HG03432 (cell line): ENCODE data around the gene KCNH1.

Experiments
- ATAC-seq: cut with Tn5 transposase; IDR thresholded peaks from one replicate; pipeline ENCODE4 v1.9.1; 2021; ENCODE audit warnings: mild to moderate bottlenecking, moderate library complexity; ENCODE audit not compliant: unreplicated experiment

The KCNH1 gene

GRCh38 chr1:210932104-210932503, 201.8 kb downstream of the KCNH1 start:
- ATAC-seq: no peak

DNA sequence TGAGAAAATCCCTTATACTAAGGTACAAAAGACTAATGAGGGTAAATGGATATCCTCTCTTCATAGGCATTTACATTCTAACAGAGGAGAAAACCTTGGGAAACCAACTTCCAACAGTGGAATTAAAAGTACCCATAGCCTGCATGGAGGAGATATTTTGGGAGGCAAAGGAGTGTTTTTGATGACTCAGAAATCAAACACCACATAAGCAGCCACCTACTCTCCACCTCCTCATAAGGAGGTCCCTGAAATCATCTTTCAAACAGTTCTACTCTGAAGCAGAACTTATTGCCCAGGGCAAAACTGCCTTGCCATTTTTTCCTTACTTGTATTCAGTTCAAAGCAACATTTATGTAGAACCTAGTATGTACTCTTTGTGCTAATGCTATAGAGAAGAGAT, 211.3 kb downstream of the KCNH1 start:
- ATAC-seq: no peak

- no peak for ATAC-seq
Measured at GRCh38 chr1:210920716-210921694, 212.9 kb downstream of the KCNH1 start.

DNA sequence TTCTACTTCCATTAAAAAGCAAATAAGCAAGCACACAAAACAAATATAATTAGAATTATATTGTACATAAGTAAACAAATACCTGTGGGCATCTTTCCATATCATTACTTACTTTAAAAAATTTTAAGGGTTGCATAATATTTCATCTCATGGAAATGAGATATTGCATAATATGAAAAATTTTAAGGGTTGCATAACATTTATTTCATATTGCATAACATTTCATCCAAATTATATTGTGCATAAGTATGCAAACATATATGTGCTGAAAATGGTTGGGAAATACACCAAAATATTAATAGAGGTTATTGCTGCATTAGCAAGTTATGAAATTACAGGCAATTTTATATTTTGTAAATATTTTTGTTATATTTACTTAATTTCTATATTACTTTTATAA, 213.7 kb downstream of the KCNH1 start:
- ATAC-seq: no peak

GRCh38 chr1:210918893-210919292, 215.1 kb downstream of the KCNH1 start:
- no peak for ATAC-seq

- ATAC-seq: no peak
Measured at GRCh38 chr1:210917560-210918169, 216.3 kb downstream of the KCNH1 start.

DNA sequence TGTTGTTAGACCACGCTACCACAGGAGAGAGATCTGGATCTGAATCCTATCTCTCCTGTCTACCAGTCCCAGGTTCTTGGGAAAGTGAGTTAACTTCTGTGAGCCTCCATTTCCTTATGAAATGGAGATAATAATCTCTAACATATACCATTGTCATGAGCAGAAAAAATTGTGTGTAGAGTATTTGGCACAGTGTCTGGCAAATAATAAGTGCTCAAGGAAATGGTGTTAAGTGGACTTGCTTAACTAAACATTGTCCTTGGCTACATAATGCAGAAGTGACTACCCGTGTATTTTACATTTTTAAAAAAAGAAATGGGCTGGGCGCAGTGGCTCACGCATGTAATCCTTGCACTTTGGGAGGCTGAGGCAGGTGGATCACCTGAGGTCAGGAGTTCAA, 217.4 kb downstream of the KCNH1 start:
- no peak for ATAC-seq

DNA sequence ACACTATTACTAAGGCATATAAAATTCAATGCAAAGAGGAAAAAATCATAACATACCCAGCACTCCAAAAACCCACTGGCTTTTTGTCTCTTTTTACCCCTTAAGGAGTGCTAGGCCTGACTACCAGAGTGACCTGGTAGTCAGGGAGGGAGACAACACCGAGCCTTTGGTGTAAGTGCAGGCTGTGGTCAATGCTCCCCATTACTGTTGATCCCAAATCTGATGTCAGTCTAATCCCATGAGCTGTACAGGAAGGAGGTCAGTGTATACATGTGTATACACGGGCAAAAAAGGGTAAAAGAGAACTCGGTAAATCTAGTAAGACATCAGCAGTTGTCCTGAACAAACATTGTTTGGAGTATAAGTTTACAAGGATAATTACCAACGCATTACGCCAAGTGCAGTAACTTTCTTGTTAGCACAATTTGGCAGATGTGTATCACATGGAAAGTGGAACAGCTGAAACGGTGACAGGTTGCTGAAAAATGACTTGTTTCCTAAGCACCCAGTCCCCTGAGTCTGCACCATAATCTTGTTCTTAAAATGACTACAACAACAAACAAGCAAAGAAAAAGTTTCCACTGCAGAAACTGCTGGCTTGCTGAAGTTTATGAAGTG, 217.9 kb downstream of the KCNH1 start:
- ATAC-seq: no peak

- ATAC-seq: no peak
Measured at GRCh38 chr1:210912752-210913151, 221.2 kb downstream of the KCNH1 start.

- no peak for ATAC-seq
Measured at GRCh38 chr1:210910020-210910575, 223.8 kb downstream of the KCNH1 start.

- no peak for ATAC-seq
Measured at GRCh38 chr1:210908791-210909190, 225.2 kb downstream of the KCNH1 start.

- no peak for ATAC-seq
Measured at GRCh38 chr1:210908257-210908656, 225.7 kb downstream of the KCNH1 start.

- no peak for ATAC-seq
Measured at GRCh38 chr1:210907251-210907805, 226.6 kb downstream of the KCNH1 start.

- ATAC-seq: no peak
Measured at GRCh38 chr1:210905944-210906453, 227.9 kb downstream of the KCNH1 start.

- ATAC-seq: no peak
Measured at GRCh38 chr1:210905365-210905904, 228.5 kb downstream of the KCNH1 start.

- no peak for ATAC-seq
Measured at GRCh38 chr1:210901981-210902770, 231.8 kb downstream of the KCNH1 start.

GRCh38 chr1:210900820-210901219, 233.1 kb downstream of the KCNH1 start:
- no peak for ATAC-seq

DNA sequence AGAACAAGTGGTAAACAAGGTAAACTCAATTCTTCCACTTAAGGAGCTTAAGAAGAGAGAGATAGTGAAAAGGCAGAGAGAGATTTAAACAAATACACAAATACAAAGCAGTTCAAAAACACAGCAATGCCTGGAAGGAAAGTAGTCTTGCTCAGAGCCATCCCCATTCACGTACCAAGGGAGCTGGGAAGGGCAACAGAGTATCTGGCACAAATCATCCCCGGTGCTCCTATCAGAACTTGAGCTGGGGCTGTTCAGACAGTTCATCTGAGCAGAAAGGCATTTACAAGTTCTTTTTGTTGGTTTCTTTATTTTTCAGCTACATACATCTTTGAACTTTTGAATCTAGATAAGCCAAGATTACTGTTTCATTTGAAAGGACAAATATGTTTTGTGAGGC, 233.9 kb downstream of the KCNH1 start:
- no peak for ATAC-seq

DNA sequence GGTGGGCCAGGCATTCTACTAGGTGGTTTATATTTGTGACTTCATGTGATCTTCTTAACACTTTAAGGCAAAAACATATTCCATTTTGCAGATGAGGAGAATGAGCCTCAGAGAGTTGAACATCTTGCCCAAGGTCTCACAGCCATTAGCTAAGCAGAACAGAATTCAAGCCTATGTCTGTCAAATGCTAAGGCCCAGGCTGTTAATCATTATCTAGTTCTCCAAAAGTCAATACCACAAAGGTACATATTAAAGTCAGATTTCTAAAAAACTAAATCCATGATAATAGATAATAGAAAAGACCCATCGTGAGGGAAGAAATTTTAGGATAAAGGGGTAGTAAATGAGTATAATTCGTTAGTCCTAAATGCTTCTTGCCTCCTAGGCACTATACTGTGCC, 234.3 kb downstream of the KCNH1 start:
- ATAC-seq: no peak

GRCh38 chr1:210898473-210898872, 235.5 kb downstream of the KCNH1 start:
- ATAC-seq: no peak
